NCI-H446 (cell line): ENCODE results near the gene AK1.

Experiments
- DNase-seq, 2 experiments: peaks; one replicate each; lab custom pipeline; 2025; lab: John Stamatoyannopoulos, UW

The AK1 gene

GRCh38 chr9:127817881-127818434 lies 59.5 kb downstream of the AK1 start:
- peak in 1 of 2 experiments; percentile 14 for DNase-seq

- DNase-seq, result no peak
Measured at GRCh38 chr9:127816728-127817127, 60.7 kb downstream of the AK1 start.
